HK-2 (cell line): ENCODE data around the gene NFIL3.

ENCODE experiments used
- DNase-seq: peaks from one replicate; pipeline ENCODE4 v3.0.0-alpha.2; 2018; ENCODE audit not compliant: unreplicated experiment

The NFIL3 gene

GRCh38 chr9:91360551-91361290, 62.9 kb downstream of the NFIL3 start:
- DNase-seq = no peak

GRCh38 chr9:91359734-91360470, 63.7 kb downstream of the NFIL3 start:
- DNase-seq = no peak

GRCh38 chr9:91359083-91359482, 64.5 kb downstream of the NFIL3 start:
- no peak for DNase-seq
